HG02623 (cell line): ENCODE results near the gene PRMT5.
A peak's percentile ranks its signal among the peaks of the same experiment; 100 is the strongest.

Source experiments
- ATAC-seq: cut with Tn5 transposase; IDR thresholded peaks from one replicate; pipeline ENCODE4 v1.9.1; 2021; ENCODE audit warnings: moderate library complexity; ENCODE audit not compliant: unreplicated experiment

Gene PRMT5

DNA sequence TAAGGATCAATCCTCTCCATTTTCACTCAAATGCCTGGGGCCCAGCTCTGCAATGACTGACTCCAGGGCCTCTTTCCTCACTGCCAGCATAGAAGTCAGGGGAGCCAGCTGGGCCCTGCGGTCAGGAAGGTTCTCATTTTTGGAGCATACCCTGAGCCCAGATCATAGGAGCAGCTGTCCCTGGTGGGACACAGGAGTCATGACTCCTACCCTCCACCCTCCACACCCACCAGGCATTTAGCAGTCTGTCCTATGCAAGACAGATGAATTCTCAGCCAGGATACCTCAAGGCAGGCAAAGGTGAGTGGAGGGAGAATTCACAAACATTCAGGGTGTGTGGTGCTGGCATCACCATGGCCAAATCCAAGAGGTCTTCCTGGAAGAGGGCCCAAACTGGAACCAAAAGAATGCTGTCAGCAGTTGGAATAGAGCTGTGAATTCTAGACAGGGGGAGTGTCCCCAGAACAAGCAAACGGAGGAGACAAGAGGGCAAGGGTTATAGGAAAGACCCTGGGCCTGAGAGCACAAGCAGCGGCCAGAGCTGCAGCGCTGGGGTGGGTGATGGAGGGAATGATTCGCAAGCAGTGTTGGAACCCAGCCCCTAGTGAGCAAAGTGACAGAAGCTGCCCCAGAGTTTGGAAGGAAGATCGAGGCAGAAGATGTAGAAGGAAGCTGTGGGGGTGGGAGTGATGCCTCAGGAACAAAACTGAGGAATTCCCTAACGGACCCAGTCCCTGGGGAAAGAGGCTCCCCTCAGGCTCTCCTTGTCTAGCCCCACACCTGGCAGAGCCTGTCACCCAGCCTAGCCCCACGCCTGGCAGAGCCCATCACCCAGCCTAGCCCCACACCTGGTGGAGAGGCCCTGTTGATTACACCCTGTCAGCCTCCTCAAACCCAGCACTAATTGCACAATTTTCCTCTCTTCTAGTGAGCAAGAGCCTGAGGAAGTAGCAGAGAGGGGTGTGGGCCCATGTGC, 50.6 kb downstream of the PRMT5 start:
- ATAC-seq: no peak

DNA sequence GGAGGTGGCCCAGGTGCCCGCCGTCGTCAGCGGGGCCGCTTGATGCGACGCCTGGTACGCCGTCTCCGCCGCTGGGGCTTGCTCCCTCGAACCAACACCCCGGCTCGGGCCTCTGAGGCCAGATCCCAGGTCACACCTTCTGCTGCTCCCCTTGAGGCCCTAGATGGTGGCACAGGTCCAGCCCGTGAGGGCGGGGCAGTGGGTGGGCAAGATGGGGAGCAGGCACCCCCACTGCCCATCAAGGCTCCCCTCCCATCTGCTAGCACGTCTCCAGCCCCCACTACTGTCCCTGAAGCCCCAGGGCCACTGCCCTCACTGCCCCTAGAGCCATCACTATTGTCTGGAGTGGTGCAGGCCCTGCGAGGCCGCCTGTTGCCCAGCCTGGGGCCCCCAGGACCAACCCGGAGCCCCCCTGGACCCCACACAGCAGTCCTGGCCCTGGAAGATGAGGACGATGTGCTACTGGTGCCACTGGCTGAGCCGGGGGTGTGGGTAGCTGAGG, 52.1 kb downstream of the PRMT5 start:
- ATAC-seq: no peak

DNA sequence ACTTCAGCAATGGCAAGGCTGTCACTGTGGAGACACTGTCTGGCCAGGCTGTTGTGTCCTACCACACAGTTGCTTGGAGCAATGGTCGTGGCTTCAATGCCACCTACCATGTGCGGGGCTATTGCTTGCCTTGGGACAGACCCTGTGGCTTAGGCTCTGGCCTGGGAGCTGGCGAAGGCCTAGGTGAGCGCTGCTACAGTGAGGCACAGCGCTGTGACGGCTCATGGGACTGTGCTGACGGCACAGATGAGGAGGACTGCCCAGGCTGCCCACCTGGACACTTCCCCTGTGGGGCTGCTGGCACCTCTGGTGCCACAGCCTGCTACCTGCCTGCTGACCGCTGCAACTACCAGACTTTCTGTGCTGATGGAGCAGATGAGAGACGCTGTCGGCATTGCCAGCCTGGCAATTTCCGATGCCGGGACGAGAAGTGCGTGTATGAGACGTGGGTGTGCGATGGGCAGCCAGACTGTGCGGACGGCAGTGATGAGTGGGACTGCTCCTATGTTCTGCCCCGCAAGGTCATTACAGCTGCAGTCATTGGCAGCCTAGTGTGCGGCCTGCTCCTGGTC, 53.3 kb downstream of the PRMT5 start:
- ATAC-seq: no peak

DNA sequence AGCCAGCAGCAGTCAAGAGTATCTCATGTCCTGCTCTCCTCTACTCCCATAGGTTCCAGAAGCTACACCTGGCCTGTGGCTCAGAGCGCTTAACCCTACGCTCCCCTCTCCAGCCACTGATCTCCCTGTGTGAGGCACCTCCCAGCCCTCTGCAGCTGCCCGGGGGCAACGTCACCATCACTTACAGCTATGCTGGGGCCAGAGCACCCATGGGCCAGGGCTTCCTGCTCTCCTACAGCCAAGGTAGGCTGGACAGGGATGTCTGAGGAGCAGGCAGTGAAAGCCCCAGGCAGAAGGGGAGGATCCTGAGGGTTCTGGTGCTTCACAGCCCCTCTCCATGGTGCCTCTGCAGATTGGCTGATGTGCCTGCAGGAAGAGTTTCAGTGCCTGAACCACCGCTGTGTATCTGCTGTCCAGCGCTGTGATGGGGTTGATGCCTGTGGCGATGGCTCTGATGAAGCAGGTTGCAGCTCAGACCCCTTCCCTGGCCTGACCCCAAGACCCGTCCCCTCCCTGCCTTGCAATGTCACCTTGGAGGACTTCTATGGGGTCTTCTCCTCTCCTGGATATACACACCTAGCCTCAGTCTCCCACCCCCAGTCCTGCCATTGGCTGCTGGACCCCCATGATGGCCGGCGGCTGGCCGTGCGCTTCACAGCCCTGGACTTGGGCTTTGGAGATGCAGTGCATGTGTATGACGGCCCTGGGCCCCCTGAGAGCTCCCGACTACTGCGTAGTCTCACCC, 54.0 kb downstream of the PRMT5 start:
- ATAC-seq: no peak

DNA sequence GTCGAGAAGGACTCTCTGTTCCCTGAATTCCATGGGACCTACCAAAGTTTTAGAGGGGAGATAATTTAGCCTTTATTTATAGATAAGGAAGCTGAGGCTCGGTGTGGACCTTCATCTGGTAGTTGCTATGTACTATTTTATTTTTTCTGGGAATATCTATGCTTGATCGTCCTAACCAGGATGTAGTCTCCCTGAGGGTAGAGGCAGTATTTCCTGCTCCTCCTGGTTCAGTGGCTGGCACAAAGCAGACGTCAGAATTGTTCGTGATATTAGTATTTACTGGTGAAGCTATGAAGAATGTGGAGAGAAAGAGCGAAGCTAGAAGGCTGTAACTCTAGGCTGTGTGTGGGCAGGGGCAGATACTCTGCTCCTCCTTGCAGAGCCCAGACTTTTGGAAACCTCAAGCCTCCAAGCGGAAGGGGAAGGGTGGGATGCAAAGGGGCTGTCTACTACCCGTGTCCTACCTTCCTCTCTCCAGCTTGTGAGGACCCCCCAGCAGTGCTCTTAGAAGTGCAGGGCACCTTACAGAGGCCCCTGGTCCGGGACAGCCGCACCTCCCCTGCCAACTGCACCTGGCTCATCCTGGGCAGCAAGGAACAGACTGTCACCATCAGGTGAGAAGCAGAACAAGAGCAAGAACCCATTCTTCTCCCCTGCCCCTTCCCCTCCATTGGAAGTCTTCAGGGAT, 56.2 kb downstream of the PRMT5 start:
- ATAC-seq: no peak

DNA sequence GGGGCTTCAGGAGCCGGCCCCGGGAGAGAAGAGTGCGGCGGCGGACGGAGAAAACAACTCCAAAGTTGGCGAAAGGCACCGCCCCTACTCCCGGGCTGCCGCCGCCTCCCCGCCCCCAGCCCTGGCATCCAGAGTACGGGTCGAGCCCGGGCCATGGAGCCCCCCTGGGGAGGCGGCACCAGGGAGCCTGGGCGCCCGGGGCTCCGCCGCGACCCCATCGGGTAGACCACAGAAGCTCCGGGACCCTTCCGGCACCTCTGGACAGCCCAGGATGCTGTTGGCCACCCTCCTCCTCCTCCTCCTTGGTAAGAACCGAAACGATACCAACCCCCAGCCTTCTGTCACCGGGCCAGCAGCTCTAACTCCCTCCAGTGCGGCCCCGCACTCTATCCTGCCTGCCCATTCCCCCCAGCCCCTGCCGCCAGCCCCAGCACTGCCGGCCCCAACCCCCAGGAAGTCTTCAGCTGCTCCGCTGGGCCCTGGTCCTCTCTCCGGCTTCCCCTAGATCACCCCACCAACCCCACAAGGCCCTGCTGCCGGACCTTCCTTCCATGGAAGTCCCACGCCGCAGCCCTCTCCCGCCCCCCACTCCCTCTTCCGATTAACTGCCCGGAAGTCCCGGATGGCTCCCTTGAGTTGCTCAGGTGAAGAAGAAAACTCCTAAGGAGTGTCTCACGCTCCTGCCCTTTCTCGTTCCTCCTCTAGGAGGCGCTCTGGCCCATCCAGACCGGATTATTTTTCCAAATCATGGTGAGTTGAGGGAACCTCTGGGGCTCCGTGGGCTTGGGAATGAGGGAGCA, 56.9 kb downstream of the PRMT5 start:
- peak; percentile 19 for ATAC-seq

DNA sequence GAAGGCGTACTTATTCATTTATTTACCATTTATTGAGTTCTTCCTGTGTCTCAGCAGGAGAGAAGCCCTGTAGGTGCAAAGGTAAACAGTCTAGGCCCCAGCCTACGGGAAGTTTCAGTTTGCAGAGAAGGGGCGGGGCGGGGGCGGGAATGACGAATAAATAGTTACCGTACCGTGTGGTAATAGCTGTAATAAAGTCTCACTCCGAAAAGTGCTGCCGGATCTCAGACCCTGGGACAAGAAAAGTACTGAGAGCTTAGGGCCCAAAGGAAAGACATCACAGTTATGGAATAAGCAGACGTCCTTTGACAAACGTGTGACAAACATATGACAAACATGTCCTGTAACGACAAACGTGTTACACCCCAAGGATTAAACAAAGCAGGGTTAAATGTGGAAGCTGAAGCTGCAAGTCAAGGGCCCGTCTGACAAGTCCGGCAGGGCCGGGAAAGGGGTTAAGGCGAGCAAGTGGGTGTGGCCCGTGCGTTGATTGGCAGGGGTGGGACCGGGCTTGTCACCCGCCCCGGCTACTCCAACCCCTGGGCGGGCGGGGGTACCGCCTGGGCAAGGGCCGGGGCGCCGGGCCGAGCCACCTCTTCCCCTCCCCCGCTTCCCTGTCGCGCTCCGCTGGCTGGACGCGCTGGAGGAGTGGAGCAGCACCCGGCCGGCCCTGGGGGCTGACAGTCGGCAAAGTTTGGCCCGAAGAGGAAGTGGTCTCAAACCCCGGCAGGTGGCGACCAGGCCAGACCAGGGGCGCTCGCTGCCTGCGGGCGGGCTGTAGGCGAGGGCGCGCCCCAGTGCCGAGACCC, 57.7 kb downstream of the PRMT5 start, which contains the start of gene LRP10:
Gene LRP10 (plus strand): TSS at position 517 of the 809 bp plus-strand sequence. CDS start 564 bp downstream, outside the sequence.
- ATAC-seq: peak; percentile 76

DNA sequence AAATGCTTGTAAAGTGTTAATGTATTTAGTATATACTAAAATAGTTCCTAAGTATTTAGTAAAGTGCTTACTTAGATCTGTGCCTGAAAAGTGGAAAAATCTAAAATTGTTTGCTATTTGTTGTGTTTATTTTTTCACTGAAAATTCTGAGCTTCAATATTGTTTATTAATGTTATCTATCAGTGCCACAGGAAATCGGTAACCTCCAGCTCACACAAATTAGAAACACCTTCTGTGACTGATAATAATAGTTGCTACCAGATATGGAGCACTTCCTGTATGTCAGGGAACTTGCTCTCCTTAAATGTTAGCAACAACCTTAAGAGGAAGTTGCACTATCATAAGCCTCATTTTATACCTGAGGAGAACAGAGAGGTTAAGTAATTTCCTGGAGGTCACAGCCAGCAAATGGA, 58.4 kb downstream of the PRMT5 start:
- ATAC-seq: peak; percentile 22
